Measurements from ENCODE around the gene GTF3C2.
"Not testable (repeated sequence)": the region's sequence is repeated elsewhere in the genome, so short reads cannot be mapped to it uniquely, and the experiment has no call there.

GTF3C2 gene

GRCh38 chr2:27372937-27373336 lies 16.4 kb upstream of the GTF3C2 start:
- no peak for DNase-seq

DNA sequence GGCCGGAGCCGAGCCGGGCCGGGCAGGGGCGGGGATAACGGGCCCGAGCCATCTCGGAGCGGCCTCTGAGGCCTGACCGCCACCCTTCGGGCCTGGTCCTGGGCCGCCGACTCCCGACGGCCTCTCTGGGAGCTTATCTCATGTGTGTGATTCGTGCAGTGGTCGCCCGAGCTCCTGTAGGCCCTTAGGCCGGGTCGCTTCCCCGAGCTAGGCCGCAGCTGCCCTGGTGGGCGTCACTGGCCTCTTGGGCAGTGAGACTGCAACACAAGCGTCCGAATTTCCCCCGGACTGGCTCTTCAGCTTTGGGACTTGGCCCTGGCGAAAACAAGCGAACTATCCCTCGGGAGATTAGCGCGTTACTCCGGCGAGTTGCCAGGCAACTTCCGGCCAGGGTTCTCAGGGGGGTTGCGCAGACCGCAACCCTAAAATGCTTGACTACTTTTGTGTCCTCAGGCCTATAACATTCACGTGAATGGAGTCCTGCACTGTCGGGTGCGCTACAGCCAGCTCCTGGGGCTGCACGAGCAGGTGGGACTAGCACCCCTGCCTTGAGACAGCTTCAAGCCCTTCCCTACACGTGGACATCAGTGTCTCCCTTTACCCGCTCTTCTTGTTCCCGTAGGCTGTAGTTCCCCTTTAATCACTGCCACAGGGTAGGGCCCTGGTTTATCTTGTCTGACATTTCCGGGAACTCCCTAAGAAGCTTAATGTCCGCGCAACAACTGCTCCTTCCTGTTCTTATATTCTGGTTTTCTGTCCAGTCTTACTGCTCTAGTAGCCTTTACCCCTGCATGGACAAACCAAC lies 14.5 kb upstream of the GTF3C2 start:
- no peak for DNase-seq

GRCh38 chr2:27370026-27370815 lies 13.7 kb upstream of the GTF3C2 start, which contains the start of the genes EIF2B4 and SNX17:
Gene EIF2B4 (minus strand): TSS chr2:27370338. CDS start chr2:27370314, 24 bp downstream.
Gene SNX17 (plus strand): TSS chr2:27370616. CDS start chr2:27370744, 128 bp downstream.
- peak; percentile 83 to 92 for DNase-seq

- DNase-seq = no peak
These were observed 13.0 kb upstream of the GTF3C2 start for GRCh38 chr2:27369471-27370025.

GRCh38 chr2:27363933-27364332 lies 7.4 kb upstream of the GTF3C2 start:
- DNase-seq = no peak

DNA sequence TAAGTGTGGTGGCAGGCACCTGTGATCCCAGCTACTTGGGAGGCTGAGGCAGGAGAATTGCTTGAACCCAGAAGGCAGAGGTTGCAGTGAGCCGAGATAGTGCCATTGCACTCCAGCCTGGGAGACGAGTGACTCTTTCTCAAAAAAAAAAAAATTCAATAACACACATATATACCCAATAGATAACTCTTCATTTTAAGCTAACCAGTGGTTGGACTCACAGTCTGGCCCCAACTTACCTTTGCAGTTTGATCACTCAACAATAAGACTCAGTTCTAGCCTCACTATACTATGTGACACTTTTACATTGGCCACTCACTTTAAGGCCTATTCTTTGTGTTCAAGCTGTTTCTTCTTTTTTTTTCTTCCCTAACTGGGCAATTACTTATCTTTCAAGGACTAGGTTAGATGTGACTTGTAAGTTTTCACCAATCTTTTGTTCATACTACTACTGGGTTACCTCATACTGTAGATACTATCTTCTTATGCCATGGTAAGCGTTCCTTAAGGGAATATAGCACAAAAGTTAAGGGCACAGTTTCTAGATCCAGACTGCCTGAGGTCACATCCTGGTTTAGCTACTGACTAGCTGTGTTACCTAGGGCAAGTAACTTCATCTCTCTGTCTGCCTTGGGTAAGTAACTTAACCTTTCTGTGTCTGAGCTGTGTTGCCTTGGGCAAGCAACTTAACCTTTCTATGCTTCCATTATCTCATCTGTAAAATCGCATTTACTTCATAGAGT lies 6.3 kb upstream of the GTF3C2 start:
- no peak for DNase-seq

- no peak for DNase-seq
These were observed 545 bp downstream of the GTF3C2 start for GRCh38 chr2:27356056-27356381.

GRCh38 chr2:27354597-27354927 lies 2.0 kb downstream of the GTF3C2 start:
- DNase-seq = no peak

DNA sequence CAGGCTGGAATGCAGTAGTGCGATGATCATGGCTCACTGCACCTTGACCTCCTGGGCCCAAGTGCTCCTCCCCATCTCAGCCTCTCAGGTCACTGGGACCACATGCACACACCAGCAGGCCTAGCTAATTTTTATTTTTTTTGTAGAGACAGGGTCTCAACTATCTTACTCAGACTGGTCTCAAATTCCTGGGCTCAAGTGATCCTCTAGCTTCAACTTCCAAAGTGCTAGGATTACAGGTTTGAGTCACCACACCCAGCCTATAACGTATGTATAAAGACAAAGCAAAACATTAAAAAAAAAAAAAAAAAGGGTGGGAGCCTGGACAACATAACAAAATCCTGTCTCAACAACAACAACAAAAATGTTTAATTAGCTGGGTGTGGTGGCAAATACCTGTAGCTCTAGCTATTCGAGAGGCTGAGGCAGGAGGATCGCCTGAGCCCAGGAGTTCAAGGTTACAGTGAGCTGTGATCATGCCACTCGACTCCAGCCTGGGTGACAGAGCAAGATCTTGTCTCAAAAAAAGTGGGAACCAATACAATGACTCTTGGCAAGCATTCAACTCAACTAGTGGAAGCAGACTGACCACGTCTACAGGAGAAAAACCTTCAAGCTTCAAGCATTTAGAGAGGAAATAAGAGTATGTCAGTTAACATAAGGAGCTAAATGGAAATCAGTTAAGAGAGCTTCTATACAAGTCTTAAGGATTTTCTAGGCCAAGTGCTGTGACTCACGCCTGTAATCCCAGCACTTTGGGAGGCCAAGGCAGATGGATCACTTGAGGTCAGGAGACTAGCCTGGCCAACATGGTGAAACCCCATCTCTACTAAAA lies 2.6 kb downstream of the GTF3C2 start:
- DNase-seq = no peak

GRCh38 chr2:27353386-27353761 lies 3.2 kb downstream of the GTF3C2 start:
- DNase-seq = not testable (repeated sequence)

DNA sequence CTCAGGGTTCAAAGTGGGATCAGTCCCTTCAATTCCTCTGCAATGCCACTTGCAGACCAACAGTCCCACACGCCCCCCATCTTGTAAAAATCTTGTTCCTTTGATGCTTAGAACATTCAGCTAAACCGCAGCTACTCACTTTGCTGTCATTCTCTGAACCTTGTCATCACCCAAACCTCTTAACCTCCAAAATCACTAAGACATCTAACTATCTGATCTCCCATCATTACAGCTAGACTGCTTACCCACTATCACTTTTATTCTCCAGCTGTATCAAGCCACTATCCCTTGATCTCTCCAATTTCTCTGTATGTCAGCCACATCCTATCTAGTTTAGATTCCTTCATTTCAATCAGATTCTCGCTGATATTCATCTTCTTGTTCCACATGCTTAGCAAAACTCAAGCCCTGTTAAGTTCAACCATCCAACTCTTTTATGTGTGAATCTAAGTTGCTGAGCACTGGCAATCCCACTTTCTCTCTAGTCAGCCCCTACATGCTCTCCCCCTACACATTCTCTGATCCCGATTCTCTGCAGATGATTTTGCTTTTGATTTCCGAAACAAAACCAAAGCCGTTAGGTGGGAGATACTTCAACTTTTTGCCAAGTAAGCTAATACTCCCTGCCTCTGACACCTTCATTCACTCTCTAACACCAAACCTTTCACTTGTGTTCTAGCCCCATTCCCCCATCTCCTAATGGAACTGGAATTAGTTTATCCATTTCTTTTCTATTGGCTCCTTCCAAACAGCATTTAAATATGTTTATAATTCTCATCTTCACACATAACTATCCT lies 4.6 kb downstream of the GTF3C2 start:
- DNase-seq = no peak

- no peak for DNase-seq
These were observed 6.4 kb downstream of the GTF3C2 start for GRCh38 chr2:27350106-27350693.

DNA sequence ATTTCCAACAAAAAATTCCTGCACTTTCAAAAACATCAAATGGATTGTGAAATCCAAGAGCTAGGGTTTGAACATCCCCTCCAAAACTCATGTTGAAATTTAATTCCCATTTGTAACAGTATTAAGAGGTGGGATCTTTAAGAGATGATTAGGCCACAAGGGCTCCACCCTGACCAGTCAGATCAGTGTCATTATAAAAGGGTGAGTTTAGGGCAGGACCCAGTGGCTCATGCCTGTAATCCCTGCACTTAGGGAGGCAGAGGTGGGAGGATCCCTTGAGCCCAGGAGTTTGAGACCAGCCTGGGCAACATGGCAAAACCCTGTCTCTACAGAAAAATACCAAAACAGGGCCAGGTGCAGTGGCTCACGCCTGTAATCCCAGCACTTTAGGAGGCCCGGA lies 8.9 kb downstream of the GTF3C2 start:
- no peak for DNase-seq

DNA sequence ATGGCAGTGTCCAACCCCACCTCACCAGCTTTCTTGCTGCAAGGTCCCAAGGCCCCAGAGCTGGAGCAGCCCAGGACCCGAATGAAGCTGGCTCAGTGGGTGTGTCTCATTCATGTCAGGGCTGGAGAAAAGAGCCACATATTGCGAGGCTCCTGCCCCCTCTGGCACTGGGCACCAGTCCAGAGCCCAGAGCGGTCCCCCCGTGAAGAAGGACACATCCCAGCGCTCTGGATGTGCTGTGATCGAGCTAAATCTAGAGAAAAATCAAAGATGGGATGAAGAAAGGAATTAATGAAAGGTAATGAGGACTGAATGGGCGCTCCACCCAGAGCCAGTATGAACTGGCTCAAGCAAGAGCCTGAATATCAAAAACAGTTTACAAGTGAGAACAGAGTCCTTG lies 20.4 kb downstream of the GTF3C2 start:
- DNase-seq = no peak

GRCh38 chr2:27335311-27335710 lies 21.3 kb downstream of the GTF3C2 start:
- no peak for DNase-seq

DNA sequence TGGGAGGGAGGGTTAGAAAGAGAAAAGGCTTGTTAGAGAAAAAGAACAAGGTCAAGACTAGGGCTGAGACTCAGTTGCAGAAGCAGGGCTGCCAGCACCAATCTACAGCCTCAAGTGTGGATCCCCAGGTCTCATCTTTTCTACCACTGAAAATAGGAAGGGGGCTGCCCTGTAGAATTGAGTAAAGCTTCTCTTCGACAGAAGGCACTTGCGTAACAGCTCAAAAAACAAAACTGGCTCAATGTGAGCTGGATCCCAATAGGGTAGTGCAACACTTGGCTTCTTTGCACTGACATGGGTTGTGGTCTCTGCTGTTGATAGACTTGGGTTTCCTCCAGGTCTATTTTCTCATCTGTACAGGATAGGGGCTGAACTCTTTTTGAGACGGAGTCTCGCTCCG lies 31.8 kb downstream of the GTF3C2 start:
- no peak for DNase-seq

GRCh38 chr2:27323596-27324285 lies 32.8 kb downstream of the GTF3C2 start:
- no peak for DNase-seq

DNA sequence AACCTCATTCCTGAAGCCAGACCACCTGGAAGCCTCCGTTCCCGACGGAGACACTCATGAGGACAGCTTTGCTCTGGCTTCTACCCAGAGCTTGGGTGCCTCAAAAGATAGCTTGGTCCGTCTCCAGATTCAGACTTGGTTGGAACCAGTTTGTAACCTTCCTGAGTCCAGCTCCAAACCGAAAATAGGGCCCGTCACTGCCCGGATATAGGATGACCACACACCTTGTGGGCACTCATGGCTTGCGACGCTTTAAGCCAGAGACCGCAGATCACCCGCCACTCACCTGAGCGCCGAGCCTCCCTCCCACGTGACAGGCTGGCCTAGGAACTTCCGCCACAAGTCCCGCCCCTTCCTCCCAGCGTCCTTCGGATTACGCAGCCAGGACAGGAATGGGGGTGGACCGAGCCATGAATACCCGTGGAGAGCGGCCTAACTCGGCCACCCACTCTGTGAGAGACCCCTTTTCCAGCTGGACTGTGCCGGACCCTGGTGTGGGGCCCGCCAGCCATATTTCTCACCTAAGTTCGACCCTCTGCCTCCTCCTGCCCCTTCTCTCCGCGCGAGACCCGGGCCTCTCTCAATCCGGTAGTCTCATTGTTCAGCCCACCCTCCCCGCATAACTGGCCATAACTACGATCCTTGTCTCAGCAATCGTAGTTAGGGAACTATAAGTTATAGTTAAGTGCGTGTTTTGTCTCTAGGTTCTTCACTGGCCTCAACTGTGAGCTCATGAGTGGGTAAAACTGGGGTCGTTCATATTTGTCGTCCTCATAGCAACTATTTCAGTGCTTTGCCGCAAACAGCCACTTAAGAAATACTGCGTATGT lies 33.6 kb downstream of the GTF3C2 start, which contains the start of gene MPV17:
MPV17 (minus strand) TSS at position 332 of the 830 bp plus-strand sequence. CDS start 580 bp downstream, outside the sequence.
- peak; percentile 20 to 69 for DNase-seq

DNA sequence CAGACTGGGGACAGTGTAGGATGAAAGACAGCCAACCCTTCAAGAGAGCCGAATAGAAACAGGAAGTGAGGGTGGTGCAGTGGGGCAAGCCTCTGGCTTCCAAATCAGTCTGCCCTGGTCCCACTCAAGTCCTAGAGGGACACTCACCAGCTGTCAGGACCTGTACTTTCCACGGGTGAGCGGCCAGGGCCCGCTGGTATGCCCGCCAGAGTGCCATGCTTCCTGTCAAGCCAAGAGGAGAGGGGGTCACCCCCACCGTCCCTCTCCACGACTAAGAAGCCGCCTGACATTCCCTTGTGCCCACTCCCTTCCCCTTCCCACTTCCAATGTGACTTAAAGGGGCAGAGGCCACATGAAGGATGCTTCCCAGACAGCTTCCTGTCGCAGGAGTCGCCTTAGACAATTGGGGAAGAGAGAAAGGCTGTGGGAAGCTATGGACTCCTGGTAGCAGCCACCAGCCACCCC lies 34.2 kb downstream of the GTF3C2 start:
- DNase-seq = no peak
